Fibroblast of lung (primary cell): ENCODE measurements around the gene TSPAN5. TPM values are rescaled to one million over a fixed set of nuclear protein-coding genes. Genes with fewer than 3 reads are reported as not detected.
A peak's percentile ranks its signal among the peaks of the same experiment; 100 is the strongest.

ENCODE experiments used
- DNase-seq, 2 donors: peaks; one replicate each; pipeline versions ENCODE4 v3.0.0 to v3.0.0-alpha.2; 2010; ENCODE audit warnings: low read depth in 2 of 2
- H2AFZ ChIP-seq: 2 replicates; pipeline ENCODE4 v1.5.1; 2012; ENCODE audit warnings: low read length, control low read depth, inconsistent platforms
- H3K27ac ChIP-seq: 2 replicates; pipeline ENCODE4 v1.5.1; 2011; ENCODE audit warnings: low read length, control low read depth; ENCODE audit not compliant: insufficient read depth
- H3K27me3 ChIP-seq: 2 replicates; pipeline ENCODE4 v1.5.1; 2011; ENCODE audit warnings: mild to moderate bottlenecking, low read length; ENCODE audit not compliant: control insufficient read depth, insufficient read depth
- H3K36me3 ChIP-seq: 2 replicates; pipeline ENCODE4 v1.5.1; 2011; ENCODE audit warnings: low read length; ENCODE audit not compliant: control insufficient read depth, insufficient read depth
- H3K4me1 ChIP-seq: 2 replicates; pipeline ENCODE4 v1.5.1; 2011; ENCODE audit warnings: low read length; ENCODE audit not compliant: control insufficient read depth, insufficient read depth; ENCODE audit errors: extremely low read depth
- H3K4me2 ChIP-seq: 2 replicates; pipeline ENCODE4 v1.5.1; 2011; ENCODE audit warnings: low read length, control low read depth; ENCODE audit not compliant: insufficient read depth; ENCODE audit errors: extremely low read depth
- H3K4me3 ChIP-seq, 4 experiments: fragments of 200-600 bp in 1 of 4; sonication (generic) in 1 of 4; replicated peaks in 1 of 4; 2 replicates each; pipeline ENCODE4 v1.5.1; 2011 to 2016; ENCODE audit warnings: low read length in 4 of 4, low read depth in 3 of 4, mild to moderate bottlenecking in 3 of 4, control low read depth in 2 of 4, inconsistent platforms in 1 of 4, mixed read lengths in 1 of 4; ENCODE audit not compliant: insufficient read depth in 1 of 4; ENCODE audit errors: control extremely low read depth in 1 of 4
- H3K79me2 ChIP-seq: 2 replicates; pipeline ENCODE4 v1.5.1; 2012; ENCODE audit warnings: mild to moderate bottlenecking, low read length, inconsistent platforms; ENCODE audit not compliant: control insufficient read depth, insufficient read depth
- H3K9ac ChIP-seq: 2 replicates; pipeline ENCODE4 v1.5.1; 2011; ENCODE audit warnings: mild to moderate bottlenecking, low read length, control low read depth; ENCODE audit not compliant: insufficient read depth
- H3K9me3 ChIP-seq: 2 replicates; pipeline ENCODE4 v1.5.1; 2012; ENCODE audit warnings: low read depth, low read length; ENCODE audit not compliant: control insufficient read depth, insufficient read depth
- H4K20me1 ChIP-seq: 2 replicates; pipeline ENCODE4 v1.5.1; 2011; ENCODE audit warnings: low read length; ENCODE audit not compliant: control insufficient read depth, insufficient read depth; ENCODE audit errors: extremely low read depth
- CTCF ChIP-seq, 2 donors: IDR thresholded peaks in 1 of 2; conservative IDR thresholded peaks in 1 of 2; 1 replicate in 1 of 2; 2 replicates in 1 of 2; pipeline ENCODE4 v1.5.1; 2011 to 2012; ENCODE audit warnings: low read length in 2 of 2, control low read depth in 1 of 2, inconsistent platforms in 1 of 2, low read depth in 1 of 2, mild to moderate bottlenecking in 1 of 2
- EZH2 ChIP-seq: IDR thresholded peaks from 2 replicates; pipeline ENCODE4 v1.5.1; 2012; ENCODE audit warnings: low read length, control low read depth, mild to moderate bottlenecking; ENCODE audit errors: missing control alignments
- polyA plus RNA-seq, 2 donors: library from polyadenylated mRNA; depleted of rRNA in 1 of 2; stranded (reverse) in 1 of 2; unstranded in 1 of 2; fragments of >200 nt; gene quantifications; 2 replicates each; pipeline ENCODE4 v1.2.1, GENCODE V29; 2011 to 2012; ENCODE audit warnings: missing spikeins in 1 of 2
- total RNA-seq: library from RNA; depleted of rRNA; stranded (reverse); fragments of >200 nt; gene quantifications from 2 replicates; pipeline ENCODE4 v1.2.1, GENCODE V29; 2014

TSPAN5 gene
- total and polyA plus RNA-seq, 2 donors (not counting 1 experiment from before 2014, with no cell fraction given), result 109 to 129 TPM

- Histone ChIP-seq H2AFZ (no peak overlapping the region), H4K20me1 (no peaks in the 10 kb centered on the region), H3K79me2 (peaks cover 95% of the 10 kb centered on the region), H3K9me3 (no peaks in the 10 kb centered on the region), H3K4me1 (no peaks in the 10 kb centered on the region), H3K9ac (no peak overlapping the region), H3K4me3 (no peak overlapping the region), H3K36me3 (no peaks in the 10 kb centered on the region), H3K27me3 (no peaks in the 10 kb centered on the region), H3K4me2 (no peak overlapping the region), H3K27ac (no peak overlapping the region)
- DNase-seq, result no peak
- TF ChIP-seq EZH2 (no peak), CTCF (conservative IDR thresholded peaks at IDR 0.05 in 1 of 2, IDR thresholded peaks at IDR 0.05 in 1 of 2; ENCODE audit: low read depth in 1 of 2, low read length in 2 of 2) (no peak)
These were observed 43.7 kb downstream of the TSPAN5 start for GRCh38 chr4:98614662-98615061.

GRCh38 chr4:98614094-98614493, 44.3 kb downstream of the TSPAN5 start:
- Histone ChIP-seq H3K79me2 (peaks cover 95% of the 10 kb centered on the region), H2AFZ (no peak overlapping the region), H3K27me3 (no peaks in the 10 kb centered on the region), H3K4me1 (no peaks in the 10 kb centered on the region), H3K9me3 (no peaks in the 10 kb centered on the region), H3K36me3 (no peaks in the 10 kb centered on the region), H3K4me2 (no peak overlapping the region), H3K27ac (no peak overlapping the region), H3K9ac (no peak overlapping the region), H4K20me1 (no peaks in the 10 kb centered on the region), H3K4me3 (no peak overlapping the region)
- TF ChIP-seq EZH2 (no peak), CTCF (conservative IDR thresholded peaks at IDR 0.05 in 1 of 2, IDR thresholded peaks at IDR 0.05 in 1 of 2; ENCODE audit: low read depth in 1 of 2, low read length in 2 of 2) (no peak)
- no peak for DNase-seq

- DNase-seq, result peak in 1 of 2 donors; percentile 48
- Histone ChIP-seq H3K9ac (no peak overlapping the region), H3K4me1 (no peaks in the 10 kb centered on the region)
These were observed 44.8 kb downstream of the TSPAN5 start for GRCh38 chr4:98613453-98614075.

More at GRCh38 chr4:98613453-98614075, 44.8 kb downstream of the TSPAN5 start:
- no peak overlapping the region for H3K27ac ChIP-seq
- H3K27me3 ChIP-seq, result no peaks in the 10 kb centered on the region
- no peaks in the 10 kb centered on the region for H3K9me3 ChIP-seq
- H3K4me2 ChIP-seq, result no peak overlapping the region
- H3K79me2 ChIP-seq, result peaks cover 95% of the 10 kb centered on the region
- H4K20me1 ChIP-seq, result no peaks in the 10 kb centered on the region
- H3K36me3 ChIP-seq, result no peaks in the 10 kb centered on the region
- no peak overlapping the region for H2AFZ ChIP-seq
- H3K4me3 ChIP-seq, result no peak overlapping the region
- TF ChIP-seq EZH2 (no peak), CTCF (conservative IDR thresholded peaks at IDR 0.05 in 1 of 2, IDR thresholded peaks at IDR 0.05 in 1 of 2; ENCODE audit: low read depth in 1 of 2, low read length in 2 of 2) (no peak)
